Stimulated activated naive CD4-positive, alpha-beta T cell treated with Interleukin-2 at 50 U/mL for 16 hours (primary cell): ENCODE measurements around the gene MYMX.
"Not testable (repeated sequence)": the region's sequence is repeated elsewhere in the genome, so short reads cannot be mapped to it uniquely, and the experiment has no call there.

Source experiments
- DNase-seq: peaks from one replicate; lab custom pipeline; 2025; lab: John Stamatoyannopoulos, UW

MYMX gene

DNA sequence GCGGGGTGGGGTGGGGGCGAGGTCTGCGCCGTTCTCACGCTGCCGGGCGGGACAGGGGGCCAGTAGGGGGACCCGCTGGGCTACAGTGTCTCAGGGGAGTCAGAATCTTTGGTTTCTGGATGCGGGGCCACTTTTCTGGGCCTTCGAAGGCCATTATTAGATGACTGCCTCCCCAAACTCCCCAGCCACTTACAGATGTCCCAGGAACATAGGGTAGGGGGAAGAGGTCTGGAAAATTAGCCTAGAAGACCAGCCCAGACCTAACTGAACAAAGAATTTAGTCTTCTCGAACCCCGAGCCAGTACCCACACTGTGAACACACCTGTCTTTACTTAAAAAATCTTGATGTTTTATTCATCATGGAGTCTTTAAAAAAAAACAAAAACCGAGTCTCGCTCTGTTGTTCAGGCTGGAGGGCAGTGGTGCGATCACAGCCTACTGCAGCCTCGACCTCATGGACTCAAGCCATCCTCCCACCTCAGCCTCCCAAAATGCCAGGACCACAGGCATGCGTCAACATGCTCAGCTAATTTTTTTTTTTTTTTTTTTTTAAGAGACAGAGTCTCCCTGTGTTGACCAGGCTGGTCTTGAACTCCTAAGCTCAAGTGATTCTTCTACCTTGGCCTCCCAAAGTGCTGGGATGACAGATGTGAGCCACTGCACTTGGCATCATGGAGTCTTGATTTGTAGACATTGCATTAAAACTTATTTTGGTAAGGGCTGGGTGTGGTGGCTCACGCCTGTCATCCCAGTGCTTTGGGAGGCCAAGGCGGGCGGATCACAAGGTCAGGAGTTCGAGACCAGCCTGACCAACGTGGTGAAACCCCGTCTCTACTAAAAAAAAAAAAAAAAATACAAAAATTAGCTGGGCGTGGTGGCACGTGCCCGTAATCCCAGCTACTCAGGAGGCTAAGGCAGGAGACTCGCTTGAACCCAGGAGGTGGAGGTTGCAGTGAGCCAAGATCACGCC is 3.4 kb downstream of the MYMX start:
- no peak for DNase-seq

DNA sequence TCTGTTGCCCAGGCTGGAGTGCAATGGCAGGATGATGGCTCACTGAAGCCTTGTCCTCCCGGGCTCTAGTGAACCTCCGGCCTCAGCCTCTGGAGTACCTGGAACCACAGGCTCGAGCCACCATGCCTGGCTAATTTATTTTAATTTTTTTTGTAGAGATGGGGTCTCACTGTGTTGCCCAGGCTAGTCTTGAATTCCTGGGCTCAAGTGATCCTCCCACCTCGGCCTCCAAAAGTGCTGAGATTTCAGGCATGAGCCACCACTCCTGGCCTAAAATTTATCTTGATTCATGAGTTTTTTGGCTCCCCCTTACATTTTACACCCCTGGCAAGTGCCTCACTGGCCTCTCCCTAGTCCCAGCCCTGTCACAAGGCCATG is 4.2 kb downstream of the MYMX start:
- no peak for DNase-seq

DNA sequence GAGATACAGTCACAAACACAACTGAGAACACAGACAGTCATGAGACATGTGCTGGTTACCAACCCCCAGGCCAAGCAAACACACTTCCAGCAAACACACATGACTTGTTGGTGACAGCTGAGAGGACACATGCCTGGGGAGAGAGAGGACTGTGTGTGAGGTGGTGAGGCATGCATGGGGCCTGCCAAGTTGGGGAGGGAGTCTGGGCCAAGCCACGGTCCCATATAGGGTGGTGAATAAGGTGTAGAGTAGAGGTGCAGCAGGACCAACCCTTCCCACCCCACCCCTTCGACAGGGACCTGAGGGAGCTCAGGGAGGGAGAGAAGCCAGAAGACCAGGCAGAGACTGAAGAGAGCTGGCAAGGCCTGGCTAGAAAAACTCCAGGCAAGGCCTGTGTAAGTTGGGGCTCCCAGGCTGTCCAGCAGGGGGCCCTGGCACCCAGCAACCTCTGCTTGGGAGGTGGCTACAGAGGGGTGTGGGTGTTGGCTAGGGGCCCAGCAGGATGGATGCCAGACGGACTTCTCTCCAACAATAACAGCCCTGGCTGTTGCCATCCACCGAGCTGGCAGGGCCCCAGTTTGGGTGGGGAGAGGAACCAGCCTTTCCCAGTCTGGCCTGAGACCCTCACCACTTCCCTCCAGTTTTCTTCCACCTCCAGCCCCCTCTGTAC is 4.7 kb downstream of the MYMX start:
- peak; percentile 59 for DNase-seq

DNA sequence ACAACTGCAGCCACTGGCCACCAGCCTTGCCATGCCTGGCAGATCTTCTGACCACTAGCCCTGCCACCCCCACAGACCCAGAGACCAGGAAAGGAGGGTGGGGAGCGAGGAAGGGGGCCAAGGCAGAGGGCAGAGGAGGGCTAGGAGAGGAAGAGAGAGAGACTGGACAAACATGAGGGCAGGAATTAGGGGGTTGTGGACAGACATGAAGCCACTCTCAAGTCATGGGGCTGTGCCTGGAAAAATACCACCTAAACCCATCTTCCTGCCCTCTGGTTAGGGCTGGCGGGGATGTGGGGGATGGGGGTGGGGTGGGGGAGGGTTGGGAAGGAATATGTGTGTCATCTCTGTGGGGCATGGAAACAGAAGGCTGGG is 5.2 kb downstream of the MYMX start:
- no peak for DNase-seq

DNA sequence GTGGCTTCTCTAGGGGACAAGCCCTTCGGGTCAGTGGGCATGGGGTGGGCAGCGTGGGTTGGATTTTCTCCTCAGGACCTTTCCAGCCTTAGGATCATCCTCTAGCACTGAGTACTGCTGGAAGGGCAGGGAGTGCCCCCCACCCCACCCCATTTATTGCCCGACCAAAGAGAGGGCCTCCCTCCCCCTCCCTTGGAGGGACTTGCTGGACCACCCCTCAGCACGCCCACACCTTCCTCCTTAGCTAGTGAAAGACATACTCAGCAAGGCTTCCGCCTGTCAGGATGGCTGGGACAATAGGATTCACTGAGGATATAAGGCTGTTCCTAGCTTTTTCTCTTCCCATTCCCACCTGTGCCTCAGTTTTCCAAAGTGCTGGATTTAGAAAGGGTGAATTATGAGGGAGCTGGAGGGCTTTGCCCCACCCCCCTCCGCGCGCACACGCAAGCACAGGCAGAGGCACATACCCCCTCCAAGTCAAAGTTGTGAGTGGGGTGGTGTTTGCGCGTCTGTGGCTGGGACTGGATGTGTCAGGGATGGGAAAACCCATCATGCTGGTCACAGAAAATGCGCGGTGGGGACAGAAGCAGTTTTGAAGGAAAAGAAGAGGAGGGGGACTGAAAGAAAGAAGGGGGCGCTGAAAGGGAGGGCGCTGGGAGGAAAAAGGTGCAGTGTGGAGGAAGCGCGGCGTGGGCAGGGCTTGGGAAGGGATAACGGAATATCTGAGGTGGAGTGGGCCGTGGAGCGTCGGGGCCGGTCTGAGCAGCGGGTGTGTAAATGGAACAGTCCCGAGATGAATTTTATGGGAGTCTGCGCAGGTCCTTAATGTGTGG is 6.0 kb downstream of the MYMX start:
- no peak for DNase-seq

DNA sequence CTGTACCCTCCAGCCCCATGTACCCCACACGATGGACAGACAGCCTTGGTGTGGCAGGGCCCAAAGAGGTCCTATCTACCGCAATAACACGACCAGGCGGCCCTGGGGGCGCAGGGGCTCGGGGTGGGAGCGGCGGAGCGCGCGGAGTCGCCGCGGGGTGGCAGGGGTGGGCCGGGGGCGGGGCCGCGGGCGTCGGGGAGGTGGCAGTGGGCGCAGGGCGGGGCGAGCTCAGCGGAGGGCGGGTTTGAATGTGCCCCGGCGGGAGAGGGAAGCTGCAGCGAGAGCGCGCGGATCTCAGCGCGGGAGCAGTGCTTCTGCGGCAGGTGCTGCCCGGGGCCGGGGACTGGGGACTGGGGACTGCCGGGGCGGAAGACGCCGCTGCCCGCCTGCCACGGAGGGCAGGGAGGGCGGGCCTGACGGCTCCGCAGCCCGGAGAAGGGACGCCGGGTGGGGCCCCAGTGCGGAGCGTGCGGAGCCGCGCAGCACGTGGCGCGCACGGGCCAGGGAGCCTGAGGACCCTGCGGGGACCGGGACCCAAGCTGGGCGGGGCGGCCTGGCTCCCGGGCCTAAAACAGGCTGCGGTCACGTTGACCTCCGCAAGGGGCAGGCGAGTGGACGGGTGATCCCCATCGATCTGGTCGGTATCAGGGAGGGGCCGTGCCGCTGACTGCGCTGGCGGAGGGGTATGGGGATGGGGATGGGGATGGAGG is 6.7 kb downstream of the MYMX start, which contains the start of gene SLC29A1:
Gene SLC29A1 (plus strand): TSS at position 277 of the 710 bp plus-strand sequence. CDS start 3,719 bp downstream, outside the sequence.
- peak; percentile 81 for DNase-seq

DNA sequence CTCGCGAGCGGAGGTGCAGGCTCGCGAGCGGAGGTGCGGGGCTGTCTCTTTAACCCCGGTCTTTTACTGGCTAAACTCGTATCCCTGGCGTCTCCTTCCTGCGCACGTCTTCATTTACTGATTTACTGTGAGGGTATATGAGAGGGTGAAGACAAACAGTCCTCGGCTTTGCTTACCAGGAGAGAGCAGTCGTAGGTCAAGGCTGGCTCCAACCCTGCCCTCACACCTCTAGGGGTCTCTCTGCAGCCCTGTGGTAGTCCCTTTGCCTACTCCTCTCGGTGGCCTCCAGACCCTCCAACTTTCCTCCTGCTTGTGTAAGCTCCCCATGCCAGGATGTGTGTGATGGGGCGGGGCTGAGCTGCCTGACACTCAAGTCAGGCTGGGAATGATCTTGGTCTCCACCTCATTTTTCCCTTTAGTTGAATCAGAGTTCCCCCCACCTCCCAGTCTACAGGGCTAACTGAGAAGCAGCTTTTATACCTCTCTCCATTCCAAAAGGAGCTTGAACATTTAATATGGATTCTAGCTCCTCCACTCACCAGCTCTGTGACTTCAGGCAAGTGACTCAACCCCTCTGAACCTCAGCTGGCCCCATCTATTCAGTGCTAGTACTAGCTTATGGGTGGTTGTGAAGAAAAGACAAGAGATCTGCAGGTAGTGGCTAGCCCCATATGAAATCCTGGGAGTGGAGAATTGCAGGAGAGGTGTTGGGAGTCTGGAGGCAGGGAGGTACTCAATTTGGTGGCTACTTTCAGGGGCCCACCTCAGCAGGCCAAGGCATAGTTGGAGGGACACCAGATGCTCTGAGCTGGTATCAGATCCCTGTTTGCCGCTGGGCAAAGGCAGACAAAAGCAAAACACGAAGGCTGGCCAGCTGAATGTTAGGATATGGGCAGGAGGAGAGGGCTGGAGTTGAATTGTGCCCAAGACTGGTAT is 7.6 kb downstream of the MYMX start:
- DNase-seq: peak; percentile 1

DNA sequence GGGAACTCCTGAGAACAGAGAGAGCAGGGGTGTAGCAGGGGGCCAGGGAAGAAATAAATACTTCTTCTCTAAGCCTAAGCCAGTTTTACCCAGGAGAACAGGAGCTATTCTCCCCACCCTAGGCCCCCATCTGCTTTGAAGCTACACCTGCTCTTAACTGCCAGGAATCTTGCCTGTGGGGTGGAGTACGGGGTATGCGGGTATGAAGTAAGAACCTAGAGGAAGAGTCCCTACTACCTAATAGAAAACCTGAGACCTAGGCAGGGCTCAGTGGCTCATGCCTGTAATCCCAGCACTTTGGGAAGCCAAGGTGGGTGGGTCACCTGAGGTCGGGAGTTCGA is 8.2 kb downstream of the MYMX start:
- DNase-seq: no peak

DNA sequence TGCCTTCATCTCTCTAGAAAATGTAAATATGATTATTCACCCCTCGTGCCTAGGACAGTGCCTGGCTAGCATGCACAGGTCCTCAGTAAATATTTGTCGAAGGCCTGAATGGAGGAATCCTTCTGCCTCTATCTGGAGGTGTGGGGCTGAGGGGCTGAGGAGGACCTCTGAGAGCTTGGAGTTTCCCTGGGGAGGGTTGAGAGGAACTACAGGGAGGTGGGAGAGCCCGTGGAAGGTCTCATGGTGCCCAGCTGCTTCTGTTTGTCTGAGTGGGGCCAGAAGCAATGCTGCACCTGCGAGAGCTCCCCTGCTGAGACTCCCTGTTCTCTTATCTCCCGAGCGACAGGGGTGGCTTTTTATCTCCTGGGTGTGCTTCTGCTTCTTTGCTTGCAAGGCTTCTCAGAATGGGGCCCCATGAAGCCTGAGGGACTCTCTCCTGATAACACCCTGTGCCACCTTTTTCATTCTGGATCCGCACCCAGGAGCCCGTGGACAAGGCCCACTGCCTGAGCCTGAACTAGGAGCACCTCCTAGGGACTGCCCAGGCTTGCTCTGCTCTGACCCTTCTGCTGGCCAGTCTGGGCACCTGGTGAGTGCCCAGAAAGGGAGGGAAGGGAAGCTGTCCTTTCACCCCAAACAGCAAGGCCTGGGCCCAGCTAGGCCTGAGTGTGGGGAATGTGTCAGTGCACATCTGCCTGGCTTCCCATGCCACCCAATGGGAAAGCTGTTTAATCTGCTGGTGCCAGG is 9.0 kb downstream of the MYMX start:
- DNase-seq: no peak

DNA sequence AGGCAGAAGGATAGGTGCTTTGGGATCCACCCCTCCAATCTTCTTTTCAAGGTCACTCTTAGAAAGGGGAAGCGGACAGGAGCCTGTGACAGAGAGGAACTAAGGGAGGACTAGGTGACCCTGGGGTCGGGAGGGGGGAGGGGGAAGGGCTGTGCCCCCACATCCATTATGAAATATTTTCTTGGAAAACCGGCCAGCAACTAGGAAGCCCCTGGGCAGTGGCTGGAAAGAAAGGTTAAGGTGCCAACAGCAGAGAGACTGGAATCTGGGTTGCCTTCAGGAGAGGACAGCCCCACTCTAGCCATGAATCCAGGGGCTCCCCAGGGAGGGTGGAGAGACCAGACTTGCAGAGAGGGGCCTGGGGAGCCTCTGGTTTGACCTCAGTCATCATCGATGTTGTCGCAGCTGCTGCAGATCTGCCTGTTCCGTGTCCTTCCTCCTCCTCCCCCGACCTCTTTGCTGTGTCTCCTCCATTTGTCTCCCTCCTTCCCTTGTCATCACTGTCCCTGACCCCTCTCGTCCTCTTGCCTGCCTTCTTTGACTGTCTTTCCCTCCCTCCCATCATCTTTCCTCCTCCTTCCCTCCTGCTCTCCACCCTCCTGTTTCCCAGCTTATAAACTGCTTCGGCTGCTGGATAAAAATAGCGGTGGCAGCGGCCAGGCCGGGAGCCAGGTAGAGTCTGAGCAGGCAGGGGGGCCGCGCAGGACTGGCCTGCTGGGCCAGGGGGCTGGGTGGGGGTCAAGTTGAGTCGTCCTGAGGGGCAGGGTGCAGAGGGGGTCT is 9.8 kb downstream of the MYMX start:
- DNase-seq: no peak

DNA sequence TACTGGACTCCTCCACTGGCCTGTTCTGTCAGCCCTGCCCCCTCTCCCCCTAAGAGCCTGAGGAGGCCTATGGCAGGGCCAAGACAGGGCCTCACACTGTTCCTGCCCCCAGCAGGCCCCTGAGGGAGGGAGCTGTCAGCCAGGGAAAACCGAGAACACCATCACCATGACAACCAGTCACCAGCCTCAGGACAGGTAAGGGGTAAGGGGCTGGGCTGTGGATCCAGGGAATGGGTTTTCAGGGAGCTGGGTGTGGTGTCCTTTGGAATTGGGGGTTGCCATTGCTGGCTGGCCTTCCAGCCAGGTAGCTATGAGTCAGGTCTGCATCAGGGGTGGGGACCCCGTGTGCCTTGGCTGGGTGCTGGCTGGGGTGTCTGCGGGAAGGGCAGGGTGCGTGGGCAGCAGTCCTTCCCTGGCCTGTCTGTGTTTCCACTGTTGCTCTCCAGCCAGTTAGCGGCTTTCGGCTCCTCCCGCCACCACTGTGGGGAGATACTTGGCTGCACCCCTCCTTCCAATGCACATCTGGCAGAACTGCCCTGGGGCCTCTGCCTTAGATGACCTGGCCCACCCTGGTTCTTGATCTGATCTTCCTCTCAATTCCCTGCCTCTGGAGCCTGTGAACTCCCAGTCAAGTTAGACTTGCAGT is 10.5 kb downstream of the MYMX start:
- DNase-seq: no peak

DNA sequence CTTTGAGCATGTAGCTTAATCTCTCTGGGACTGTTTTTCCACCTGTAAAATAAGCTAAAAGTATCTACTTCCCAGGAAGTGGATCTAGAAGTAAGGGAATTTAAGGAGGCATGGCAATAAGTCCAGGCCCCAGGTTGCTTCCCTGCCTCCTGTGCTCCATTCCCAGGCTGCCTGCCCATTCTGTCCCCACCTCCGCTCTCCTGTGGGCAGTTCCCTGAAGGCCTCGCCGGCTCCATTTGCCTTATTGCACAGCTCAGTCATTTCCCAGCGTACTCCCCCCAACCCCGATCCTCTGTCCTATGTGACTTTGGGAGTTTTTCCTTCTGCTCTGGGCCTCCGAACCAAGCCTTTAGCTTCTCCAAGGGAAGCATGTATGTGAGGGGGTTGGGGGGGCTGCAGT is 11.3 kb downstream of the MYMX start:
- no peak for DNase-seq

DNA sequence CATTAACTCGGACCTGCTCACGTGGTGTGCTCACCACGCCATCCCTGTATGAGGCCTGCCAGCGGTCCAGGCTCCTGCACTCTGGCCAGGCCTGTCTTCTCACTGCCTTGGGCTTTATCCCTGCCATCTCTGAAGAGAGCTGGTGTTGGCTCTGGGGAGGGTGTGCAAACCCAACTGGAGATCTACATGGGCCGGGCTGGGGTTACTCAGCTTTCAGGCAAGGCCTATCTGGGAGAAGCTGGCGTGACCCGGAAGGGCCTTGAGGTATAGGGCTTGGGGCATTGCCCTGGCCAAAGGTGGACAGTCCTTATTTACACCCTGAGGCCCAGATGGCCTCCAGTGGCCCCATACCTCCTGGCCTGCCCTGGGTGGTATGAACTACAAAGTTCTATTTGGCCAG is 11.7 kb downstream of the MYMX start:
- DNase-seq: no peak

DNA sequence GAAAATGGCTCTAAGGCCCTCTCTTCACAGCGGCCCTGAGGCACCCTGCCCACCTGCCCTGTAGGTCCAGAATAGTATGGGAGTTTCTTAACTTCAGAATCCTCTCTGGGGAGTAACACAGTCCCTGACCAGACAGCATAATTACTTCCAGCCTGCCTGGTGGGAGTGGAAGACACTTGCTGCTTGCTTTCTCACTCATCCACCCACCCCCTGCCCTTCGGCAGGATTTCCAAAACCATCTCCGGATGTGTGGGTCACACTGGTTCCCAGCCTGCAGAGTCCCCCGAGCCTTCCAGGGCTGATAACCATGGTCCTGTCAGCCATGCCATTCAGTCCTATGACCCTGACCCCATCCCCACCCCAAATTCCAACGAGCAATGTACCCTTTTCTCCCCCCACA is 12.1 kb downstream of the MYMX start:
- no peak for DNase-seq

DNA sequence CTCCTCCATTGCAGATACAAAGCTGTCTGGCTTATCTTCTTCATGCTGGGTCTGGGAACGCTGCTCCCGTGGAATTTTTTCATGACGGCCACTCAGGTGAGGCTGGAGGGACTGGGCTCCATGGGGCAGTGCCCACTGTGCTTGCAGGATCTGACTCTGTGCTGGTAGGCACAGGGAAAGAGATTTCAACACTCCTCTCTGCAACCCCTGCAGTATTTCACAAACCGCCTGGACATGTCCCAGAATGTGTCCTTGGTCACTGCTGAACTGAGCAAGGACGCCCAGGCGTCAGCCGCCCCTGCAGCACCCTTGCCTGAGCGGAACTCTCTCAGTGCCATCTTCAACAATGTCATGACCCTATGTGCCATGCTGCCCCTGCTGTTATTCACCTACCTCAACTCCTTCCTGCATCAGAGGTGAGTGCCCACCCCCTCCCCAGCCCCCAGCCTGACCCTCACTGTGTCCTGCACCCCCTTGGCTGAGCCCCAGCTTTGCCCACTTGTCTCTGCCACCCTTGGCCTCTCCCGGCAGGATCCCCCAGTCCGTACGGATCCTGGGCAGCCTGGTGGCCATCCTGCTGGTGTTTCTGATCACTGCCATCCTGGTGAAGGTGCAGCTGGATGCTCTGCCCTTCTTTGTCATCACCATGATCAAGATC is 12.8 kb downstream of the MYMX start:
- no peak for DNase-seq

DNA sequence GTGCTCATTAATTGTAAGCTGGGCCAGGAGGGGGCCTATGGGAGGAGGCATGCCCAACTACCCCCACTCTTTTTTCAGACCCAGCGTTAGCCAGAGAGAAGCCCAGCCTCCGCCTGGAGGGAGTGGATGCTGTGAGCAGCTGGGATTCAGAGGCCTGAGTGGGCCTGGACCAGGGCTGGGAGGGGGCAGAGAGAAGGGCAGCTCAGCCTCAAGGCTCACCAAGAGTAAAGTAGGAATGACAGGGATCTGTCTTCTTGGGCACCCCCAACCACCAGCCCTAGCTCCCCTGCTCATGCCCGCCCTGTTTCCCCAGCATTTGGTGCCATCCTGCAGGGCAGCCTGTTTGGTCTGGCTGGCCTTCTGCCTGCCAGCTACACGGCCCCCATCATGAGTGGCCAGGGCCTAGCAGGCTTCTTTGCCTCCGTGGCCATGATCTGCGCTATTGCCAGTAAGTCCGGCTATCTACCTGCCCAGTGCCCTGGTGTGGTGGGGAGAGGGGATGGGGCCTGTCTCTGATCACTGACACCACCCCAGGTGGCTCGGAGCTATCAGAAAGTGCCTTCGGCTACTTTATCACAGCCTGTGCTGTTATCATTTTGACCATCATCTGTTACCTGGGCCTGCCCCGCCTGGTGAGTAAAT is 13.4 kb downstream of the MYMX start:
- no peak for DNase-seq

DNA sequence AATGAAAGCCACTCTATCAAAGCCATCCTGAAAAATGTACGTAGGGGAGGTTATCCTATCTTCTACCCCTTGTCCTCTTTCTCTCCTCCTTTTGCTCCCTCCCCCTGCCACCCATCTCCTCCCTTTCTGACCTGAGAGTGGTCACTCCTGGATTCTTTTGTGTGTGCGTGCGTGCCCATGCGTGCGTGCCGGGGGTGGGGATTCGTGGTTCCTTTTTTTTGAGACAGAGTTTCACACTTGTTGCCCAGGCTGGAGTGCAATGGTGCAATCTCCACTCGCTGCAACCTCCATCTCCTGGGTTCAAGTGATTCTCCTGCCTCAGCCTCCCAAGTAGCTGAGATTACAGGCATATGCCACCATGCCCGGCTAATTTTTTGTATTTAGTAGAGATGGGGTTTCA is 14.7 kb downstream of the MYMX start:
- not testable (repeated sequence) for DNase-seq
